ENCODE results near the gene MBTD1.
A peak's percentile ranks its signal among the peaks of the same experiment; 100 is the strongest.
"Not testable (repeated sequence)": the region's sequence is repeated elsewhere in the genome, so short reads cannot be mapped to it uniquely, and the experiment has no call there.

MBTD1 gene

DNA sequence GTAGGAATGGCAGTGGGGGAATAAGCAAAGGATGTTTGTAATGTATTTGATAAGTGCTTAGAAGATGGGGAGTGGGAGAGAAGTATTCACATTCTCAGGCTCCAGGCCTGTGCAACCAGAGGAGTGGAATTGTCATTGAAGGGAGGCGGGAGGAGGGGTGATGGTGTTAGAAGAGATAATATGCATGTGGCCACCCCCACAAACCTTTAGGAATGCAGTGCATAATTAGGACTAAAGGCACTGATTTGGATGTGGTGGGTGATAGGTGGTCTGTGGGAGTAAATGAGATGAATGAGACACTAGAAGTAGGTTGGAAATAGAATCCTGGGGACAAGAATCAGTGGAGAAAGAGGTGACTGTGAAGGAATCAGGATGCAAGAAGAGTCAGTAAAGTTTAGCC, 27.6 kb upstream of the MBTD1 start:
- peaks cover 2 to 3% of the 10 kb centered on the region in 2 experiments for H3K4me1 ChIP-seq (ENCODE audit: control insufficient read depth in 1 of 2, insufficient read depth in 1 of 2, low read depth in 1 of 2, low read length in 1 of 2)
- TF ChIP-seq, protein P1, sequence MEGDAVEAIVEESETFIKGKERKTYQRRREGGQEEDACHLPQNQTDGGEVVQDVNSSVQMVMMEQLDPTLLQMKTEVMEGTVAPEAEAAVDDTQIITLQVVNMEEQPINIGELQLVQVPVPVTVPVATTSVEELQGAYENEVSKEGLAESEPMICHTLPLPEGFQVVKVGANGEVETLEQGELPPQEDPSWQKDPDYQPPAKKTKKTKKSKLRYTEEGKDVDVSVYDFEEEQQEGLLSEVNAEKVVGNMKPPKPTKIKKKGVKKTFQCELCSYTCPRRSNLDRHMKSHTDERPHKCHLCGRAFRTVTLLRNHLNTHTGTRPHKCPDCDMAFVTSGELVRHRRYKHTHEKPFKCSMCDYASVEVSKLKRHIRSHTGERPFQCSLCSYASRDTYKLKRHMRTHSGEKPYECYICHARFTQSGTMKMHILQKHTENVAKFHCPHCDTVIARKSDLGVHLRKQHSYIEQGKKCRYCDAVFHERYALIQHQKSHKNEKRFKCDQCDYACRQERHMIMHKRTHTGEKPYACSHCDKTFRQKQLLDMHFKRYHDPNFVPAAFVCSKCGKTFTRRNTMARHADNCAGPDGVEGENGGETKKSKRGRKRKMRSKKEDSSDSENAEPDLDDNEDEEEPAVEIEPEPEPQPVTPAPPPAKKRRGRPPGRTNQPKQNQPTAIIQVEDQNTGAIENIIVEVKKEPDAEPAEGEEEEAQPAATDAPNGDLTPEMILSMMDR (IDR thresholded peaks at IDR 0.05) = no peak
- H3K9me3 ChIP-seq = no peaks in the 10 kb centered on the region
- peaks cover 54% of the 10 kb centered on the region for H3K36me3 ChIP-seq
- H3K27ac ChIP-seq = no peak overlapping the region
- no peaks in the 10 kb centered on the region for H3K27me3 ChIP-seq
- no peak overlapping the region for H3K4me3 ChIP-seq (ENCODE audit: low read depth in 1 of 2, low read length in 1 of 2)

DNA sequence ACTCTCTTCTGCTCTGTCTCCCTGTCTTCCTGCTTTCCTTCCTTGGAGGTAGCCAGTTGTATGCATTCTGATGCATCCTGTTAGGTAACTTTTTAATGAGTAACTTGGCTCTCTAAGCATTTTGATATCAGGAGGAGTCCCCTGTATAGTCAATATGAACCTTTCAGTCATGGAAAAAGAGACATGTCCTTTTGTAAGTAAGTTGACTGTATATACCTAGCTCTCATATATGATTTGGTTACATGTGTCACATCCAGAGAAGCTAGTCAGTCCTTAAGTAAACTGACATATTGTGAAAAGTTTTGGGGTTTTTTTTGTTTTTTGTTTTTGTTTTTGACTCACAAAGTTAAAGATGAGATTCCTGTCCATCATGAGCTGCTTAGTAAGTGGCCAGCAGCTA, 19.3 kb upstream of the MBTD1 start:
- peaks cover 6 to 7% of the 10 kb centered on the region in 2 experiments for H3K4me1 ChIP-seq (ENCODE audit: control insufficient read depth in 1 of 2, insufficient read depth in 1 of 2, low read depth in 1 of 2, low read length in 1 of 2)
- no peaks in the 10 kb centered on the region for H3K9me3 ChIP-seq
- H3K36me3 ChIP-seq = peaks cover 34% of the 10 kb centered on the region
- no peak overlapping the region for H3K27ac ChIP-seq
- TF ChIP-seq, protein P1 (IDR thresholded peaks at IDR 0.05) = no peak
- no peaks in the 10 kb centered on the region for H3K27me3 ChIP-seq
- H3K4me3 ChIP-seq (ENCODE audit: low read depth in 1 of 2, low read length in 1 of 2) = no peak overlapping the region

DNA sequence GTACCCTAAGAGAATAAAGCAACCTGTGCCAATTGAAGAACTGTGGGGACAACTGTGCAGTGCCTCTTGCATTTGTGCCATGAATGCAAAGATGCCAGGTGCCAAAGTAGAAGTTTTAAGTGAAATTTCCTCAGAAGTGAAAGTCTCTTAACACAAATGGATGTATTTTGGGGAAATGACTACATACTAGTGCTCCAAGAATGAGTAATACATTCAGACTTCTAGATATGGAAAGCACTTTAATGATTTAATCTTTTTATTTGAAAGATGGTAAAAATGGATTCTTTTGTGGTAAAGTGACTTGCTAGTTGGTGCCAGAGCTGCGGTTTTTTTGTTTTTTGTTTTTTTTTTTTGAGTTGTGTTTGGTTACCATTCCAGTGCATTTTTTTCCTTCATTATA, 15.5 kb upstream of the MBTD1 start:
- TF ChIP-seq, protein P1 (IDR thresholded peaks at IDR 0.05) = no peak
- Histone ChIP-seq H3K4me3 (ENCODE audit: low read depth in 1 of 2, low read length in 1 of 2) (no peak overlapping the region), H3K9me3 (no peaks in the 10 kb centered on the region), H3K27ac (no peak overlapping the region), H3K27me3 (no peaks in the 10 kb centered on the region), H3K4me1 (ENCODE audit: control insufficient read depth in 1 of 2, insufficient read depth in 1 of 2, low read depth in 1 of 2, low read length in 1 of 2) (peaks cover 6 to 7% of the 10 kb centered on the region in 2 experiments), H3K36me3 (peaks cover 34% of the 10 kb centered on the region)

DNA sequence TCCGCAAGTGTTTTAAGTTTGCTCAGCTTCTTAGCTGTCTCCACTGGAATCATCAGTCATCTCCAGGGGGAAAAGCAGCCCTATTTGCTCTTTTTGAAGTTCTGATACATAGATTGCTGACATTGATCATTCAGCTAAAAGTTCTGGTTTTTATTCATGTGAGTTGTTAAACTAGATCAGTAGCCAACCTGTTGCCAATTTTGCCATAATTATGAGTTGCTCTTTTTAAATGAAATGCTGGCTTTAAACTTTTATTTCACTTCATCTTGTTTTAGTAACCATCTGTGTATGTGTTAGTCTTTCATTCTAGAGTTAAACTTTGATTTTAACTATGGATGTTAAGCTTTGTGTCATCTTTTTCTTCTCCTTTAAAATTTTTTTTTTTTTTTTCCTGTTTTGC, 13.0 kb upstream of the MBTD1 start:
- H3K27ac ChIP-seq = no peak overlapping the region
- H3K36me3 ChIP-seq = peaks cover 26% of the 10 kb centered on the region
- H3K4me3 ChIP-seq (ENCODE audit: low read depth in 1 of 2, low read length in 1 of 2) = no peak overlapping the region
- no peaks in the 10 kb centered on the region for H3K27me3 ChIP-seq
- TF ChIP-seq, protein P1 (IDR thresholded peaks at IDR 0.05) = no peak
- H3K4me1 ChIP-seq (ENCODE audit: control insufficient read depth in 1 of 2, insufficient read depth in 1 of 2, low read depth in 1 of 2, low read length in 1 of 2) = peaks cover 15 to 17% of the 10 kb centered on the region in 2 experiments
- H3K9me3 ChIP-seq = no peaks in the 10 kb centered on the region

DNA sequence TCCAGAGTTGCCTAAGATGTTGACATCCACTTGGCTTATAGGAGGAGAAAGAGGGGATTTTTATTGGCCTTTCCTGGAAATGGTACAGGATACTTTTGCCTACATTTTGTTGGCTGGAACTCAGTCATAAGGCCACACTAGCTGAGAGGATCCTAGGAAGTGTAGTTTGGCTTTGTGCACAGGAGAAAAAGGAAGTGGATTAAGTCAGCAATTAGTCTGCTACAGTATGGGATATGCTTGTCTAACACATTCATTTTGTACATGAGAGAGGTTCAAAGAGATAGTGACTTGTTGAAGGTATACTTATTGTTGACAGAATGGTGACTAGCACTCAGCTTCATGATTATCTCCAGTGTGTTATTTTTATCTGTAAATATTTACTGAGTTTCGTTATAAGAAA, 10.8 kb upstream of the MBTD1 start:
- Histone ChIP-seq H3K4me1 (ENCODE audit: control insufficient read depth in 1 of 2, insufficient read depth in 1 of 2, low read depth in 1 of 2, low read length in 1 of 2) (peaks cover 27 to 31% of the 10 kb centered on the region in 2 experiments), H3K27ac (peak overlapping the region; percentile 64), H3K36me3 (peaks cover 7% of the 10 kb centered on the region), H3K9me3 (no peaks in the 10 kb centered on the region), H3K4me3 (ENCODE audit: low read depth in 1 of 2, low read length in 1 of 2) (no peak overlapping the region), H3K27me3 (no peaks in the 10 kb centered on the region)
- TF ChIP-seq, protein P1 (IDR thresholded peaks at IDR 0.05) = no peak

DNA sequence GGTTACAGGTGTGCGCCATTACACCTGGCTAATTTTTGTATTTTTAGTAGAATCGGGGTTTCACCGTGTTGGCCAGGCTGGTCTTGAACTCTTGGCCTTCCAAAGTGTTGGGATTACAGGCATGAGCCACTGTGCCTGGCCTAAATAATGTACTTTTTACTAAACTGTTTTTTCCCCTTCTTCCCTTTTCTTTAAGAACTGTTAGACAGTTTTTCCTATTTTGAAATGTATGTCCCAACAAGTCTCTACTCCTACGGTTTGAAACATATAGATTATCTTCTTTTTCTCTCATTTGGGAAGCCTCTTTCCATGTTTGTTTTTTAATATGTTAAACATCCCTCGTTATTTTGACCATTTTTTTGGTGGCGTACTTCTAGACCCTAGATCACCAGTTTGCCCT, 10.1 kb upstream of the MBTD1 start:
- Histone ChIP-seq H3K9me3 (no peaks in the 10 kb centered on the region), H3K4me1 (ENCODE audit: control insufficient read depth in 1 of 2, insufficient read depth in 1 of 2, low read depth in 1 of 2, low read length in 1 of 2) (peaks cover 27 to 31% of the 10 kb centered on the region in 2 experiments), H3K27ac (peak overlapping the region; percentile 64), H3K4me3 (ENCODE audit: low read depth in 1 of 2, low read length in 1 of 2) (no peak overlapping the region), H3K27me3 (no peaks in the 10 kb centered on the region), H3K36me3 (peaks cover 7% of the 10 kb centered on the region)
- TF ChIP-seq, protein P1 (IDR thresholded peaks at IDR 0.05) = no peak

DNA sequence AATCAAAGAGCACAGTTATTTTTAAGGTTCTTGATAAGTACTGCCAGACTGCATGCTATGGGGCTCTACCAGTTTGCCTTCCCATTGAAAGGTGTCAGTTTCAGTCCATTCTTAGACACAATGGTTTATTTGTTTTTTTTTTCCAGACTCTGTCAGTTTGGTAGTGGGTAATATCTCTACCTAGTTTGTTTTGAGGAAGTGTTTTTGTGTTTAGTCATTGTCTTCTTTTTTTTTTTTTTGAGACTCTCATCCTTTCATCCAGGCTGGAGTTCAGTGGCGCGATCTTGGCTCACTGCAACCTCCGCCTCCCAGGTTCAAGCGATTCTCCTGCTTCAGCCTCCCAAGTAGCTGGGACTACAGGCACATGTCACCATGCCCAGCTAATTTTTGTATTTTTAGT, 4.6 kb upstream of the MBTD1 start:
- H3K27me3 ChIP-seq; H3K4me3 ChIP-seq (ENCODE audit: low read depth in 1 of 2, low read length in 1 of 2); H3K36me3 ChIP-seq; H3K9me3 ChIP-seq: not testable (repeated sequence)
- peaks cover 51 to 52% of the 10 kb centered on the region in 2 experiments for H3K4me1 ChIP-seq (ENCODE audit: control insufficient read depth in 1 of 2, insufficient read depth in 1 of 2, low read depth in 1 of 2, low read length in 1 of 2)
- H3K27ac ChIP-seq = peak overlapping the region; percentile 98

All from neutrophil (primary cell).